SK-N-MC (cell line): ENCODE data around the gene FANCC.

Experiments used
- EZH2 ChIP-seq: fragments of 200-600 bp; sonication (generic); IDR thresholded peaks from one replicate; pipeline ENCODE4 v1.6.1; 2017; ENCODE audit warnings: antibody characterized with exemption
- FOXP2 ChIP-seq: optimal IDR thresholded peaks from 2 replicates; pipeline ENCODE3; 2011; ENCODE audit warnings: mild to moderate bottlenecking, moderate library complexity; ENCODE audit not compliant: insufficient read depth; ENCODE audit errors: extremely low read length, control extremely low read depth
- POLR2AphosphoS5 ChIP-seq: IDR thresholded peaks from 2 replicates; pipeline ENCODE4 v1.6.1; 2012; ENCODE audit warnings: mild to moderate bottlenecking, low read depth, low read length, borderline replicate concordance

DNA sequence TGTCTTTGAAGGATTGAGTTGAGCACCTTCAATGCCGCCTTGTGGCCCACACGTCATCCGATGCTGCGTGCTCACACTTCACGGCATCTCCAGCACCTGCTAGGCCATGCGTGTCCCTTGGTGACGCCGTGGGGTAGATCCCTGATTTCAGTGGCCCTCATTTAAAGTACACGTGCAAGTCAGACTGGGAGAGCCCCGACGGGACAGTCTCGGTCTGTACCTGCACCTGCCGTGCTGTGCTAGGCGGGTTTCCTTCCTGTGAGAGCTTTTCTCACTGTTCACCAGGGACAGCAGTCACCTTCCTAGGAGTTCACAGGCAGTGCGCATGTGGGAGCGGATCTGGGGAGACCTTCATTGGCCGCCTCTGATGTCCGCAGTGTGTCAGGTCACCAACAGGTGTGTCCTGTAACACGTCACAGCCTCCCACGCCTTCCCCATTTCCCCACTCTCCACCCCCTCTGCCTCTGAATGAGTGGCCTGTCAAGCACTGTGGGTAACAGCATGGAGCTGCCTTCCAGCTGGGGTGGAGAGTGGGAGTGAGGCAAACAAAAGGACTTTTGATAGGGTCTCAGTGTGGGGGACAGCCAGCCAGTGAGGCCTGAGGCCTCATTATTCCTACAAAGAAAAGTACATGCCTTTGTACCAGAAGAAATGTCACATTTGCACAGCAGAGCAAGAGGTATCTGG, 236.4 kb downstream of the FANCC start:
- TF ChIP-seq FOXP2 (no peak), EZH2 (no peak), POLR2AphosphoS5 (no peak)
